DOHH2 (cell line): ENCODE measurements around the gene MYBPC1.

ENCODE experiments used
- CTCF ChIP-seq: fragments of 200-600 bp; sonication (generic); IDR thresholded peaks from one replicate; pipeline ENCODE4 v1.5.1; 2014; ENCODE audit warnings: antibody characterized with exemption, mild to moderate bottlenecking, low read depth, low read length; ENCODE audit not compliant: poor library complexity, severe bottlenecking
- EZH2phosphoT487 ChIP-seq: fragments of 200-600 bp; sonication (generic); IDR thresholded peaks from 2 replicates; pipeline ENCODE4 v1.6.1; 2017; ENCODE audit warnings: borderline replicate concordance, mild to moderate bottlenecking, antibody characterized with exemption, low read length, moderate library complexity, mixed read lengths

GRCh38 chr12:101608301-101609133 lies 13.7 kb downstream of the MYBPC1 start:
- no peak for TF ChIP-seq CTCF
- no peak for TF ChIP-seq EZH2phosphoT487
